ENCODE measurements around the gene ASB3. TPM values are rescaled to one million over a fixed set of nuclear protein-coding genes. Genes with fewer than 3 reads are reported as not detected.

Gene ASB3
- total and polyA plus RNA-seq, 2 donors (not counting 3 experiments of a cell fraction or from before 2014, with no cell fraction given): 20.3 to 20.5 TPM

DNA sequence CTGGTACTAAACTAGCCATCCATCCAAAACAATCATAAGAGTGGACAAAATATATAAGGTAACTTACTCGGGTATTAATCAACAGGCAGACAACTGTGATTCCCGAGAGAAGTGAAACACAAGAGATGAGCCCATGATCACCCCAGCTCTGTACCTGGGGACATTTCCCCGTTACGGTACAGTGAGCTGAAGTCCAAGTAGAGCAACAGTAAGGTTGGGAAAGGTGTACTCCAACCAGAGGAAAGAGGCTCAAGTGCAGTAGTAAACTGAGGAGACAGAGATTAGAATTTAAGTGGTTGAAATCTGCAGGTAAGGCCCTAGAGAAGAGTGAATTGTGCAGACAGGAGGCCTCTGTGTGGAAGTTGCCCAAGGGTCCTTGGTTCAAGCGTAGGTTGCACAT is 49.7 kb downstream of the ASB3 start:
- ChIA-PET POLR2A (no interaction called here), CTCF (no interaction called here)
- dilution Hi-C loops (cut with MboI; ENCODE audit: extremely low pct_ligation_motif_present, low sequenced_read_pairs) (no loop called here), intact Hi-C loops (cut with micrococcal nuclease) (no loop called here)
- no peaks in the 10 kb centered on the region for H4K20me1 ChIP-seq (replicated peaks; ENCODE audit: control insufficient read depth, extremely low read depth, insufficient read depth, low read length)
- peaks cover 2% of the 10 kb centered on the region for H3K79me2 ChIP-seq (ENCODE audit: control insufficient read depth, insufficient read depth, low read length)
- H3K9me1 ChIP-seq (replicated peaks; ENCODE audit: control insufficient read depth, extremely low read depth, insufficient read depth, low read length): peaks cover 2% of the 10 kb centered on the region
- DNase-seq (ENCODE audit: low read depth, low spot score): no peak
- no TSS peak for BruUV-seq (replicated peaks)
- H3K9me3 ChIP-seq (replicated peaks; ENCODE audit: control insufficient read depth, insufficient read depth, low read length): no peaks in the 10 kb centered on the region
- H3K9ac ChIP-seq (replicated peaks; ENCODE audit: extremely low read depth, insufficient read depth, low read length): no peak overlapping the region
- no peak for TF ChIP-seq FOS (IDR thresholded peaks at IDR 0.05; ENCODE audit: borderline replicate concordance, insufficient read depth, low read length)
- TF ChIP-seq JUN (IDR thresholded peaks at IDR 0.05; ENCODE audit: borderline replicate concordance, insufficient read depth, insufficient read length, low read depth): no peak
- H3K27me3 ChIP-seq (ENCODE audit: control insufficient read depth in 2 of 2, insufficient read depth in 2 of 2, low read length in 2 of 2): no peaks in the 10 kb centered on the region
- no peak overlapping the region for H2AFZ ChIP-seq (ENCODE audit: low read depth, low read length)
- peaks cover 4% of the 10 kb centered on the region for H3K4me1 ChIP-seq (ENCODE audit: control insufficient read depth, extremely low read depth, insufficient read depth, low read length)
- no peak overlapping the region for H3K27ac ChIP-seq (ENCODE audit: insufficient read depth, low read depth, low read length)
- H3K36me3 ChIP-seq (ENCODE audit: control insufficient read depth in 2 of 2, extremely low read depth in 1 of 2, insufficient read depth in 2 of 2, low read length in 2 of 2): no peaks in the 10 kb centered on the region
- no peak overlapping the region for H3K4me3 ChIP-seq (replicated peaks in 1 of 3; ENCODE audit: insufficient read depth in 1 of 3, low read depth in 1 of 3, low read length in 3 of 3)
- no peak for FAIRE-seq
- H3K4me2 ChIP-seq (ENCODE audit: insufficient read depth, low read length): no peak overlapping the region

DNA sequence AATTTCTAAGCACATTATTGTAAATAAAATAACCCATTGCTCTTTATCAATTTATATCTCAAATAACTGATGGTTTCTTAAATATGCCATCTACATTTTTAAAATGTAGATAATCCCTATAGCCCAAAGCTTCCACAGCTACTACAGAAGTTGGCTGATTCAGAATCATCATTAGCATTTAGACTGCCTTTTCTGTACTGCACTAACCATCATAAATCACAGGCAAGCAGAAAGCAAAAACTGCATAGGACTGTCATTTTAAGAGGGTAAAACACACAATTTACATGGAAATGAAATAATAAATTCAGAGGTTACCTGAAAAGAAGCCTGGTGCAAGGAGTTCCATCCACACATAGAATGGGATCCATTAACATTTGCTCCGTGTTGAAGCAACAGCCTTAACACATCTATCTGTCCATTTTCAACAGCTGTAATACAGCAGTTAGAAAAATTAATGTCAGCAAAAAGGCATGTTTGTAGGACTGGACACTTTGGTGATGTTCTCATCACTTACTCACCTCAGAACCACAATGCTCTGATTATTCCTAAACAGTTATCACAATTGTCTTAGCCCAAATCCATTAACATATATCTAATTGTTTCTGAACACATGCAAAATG is 57.5 kb downstream of the ASB3 start:
- dilution Hi-C loops (cut with MboI; ENCODE audit: extremely low pct_ligation_motif_present, low sequenced_read_pairs) (no loop called here), intact Hi-C loops (cut with micrococcal nuclease) (no loop called here)
- H2AFZ ChIP-seq (ENCODE audit: low read depth, low read length): no peak overlapping the region
- H3K9me3 ChIP-seq (replicated peaks; ENCODE audit: control insufficient read depth, insufficient read depth, low read length): no peaks in the 10 kb centered on the region
- DNase-seq (ENCODE audit: low read depth, low spot score) (no peak), FAIRE-seq (no peak)
- no peaks in the 10 kb centered on the region for H3K79me2 ChIP-seq (ENCODE audit: control insufficient read depth, insufficient read depth, low read length)
- CTCF ChIA-PET: no interaction called here
- no peak overlapping the region for H3K27ac ChIP-seq (ENCODE audit: insufficient read depth, low read depth, low read length)
- no TSS peak for BruUV-seq (replicated peaks)
- TF ChIP-seq POLR2A (IDR thresholded peaks at IDR 0.05; ENCODE audit: low read depth, low read length) (no peak), POLR2AphosphoS5 (IDR thresholded peaks at IDR 0.05; ENCODE audit: insufficient read depth, low read depth, low read length) (no peak), FOS (IDR thresholded peaks at IDR 0.05; ENCODE audit: borderline replicate concordance, insufficient read depth, low read length) (no peak), EZH2 (IDR thresholded peaks at IDR 0.05; ENCODE audit: borderline replicate concordance, low read depth, low read length, severe bottlenecking) (no peak), GATA2 (IDR thresholded peaks at IDR 0.05; ENCODE audit: insufficient read depth, insufficient read length, low read depth, low read length) (no peak), MYC (IDR thresholded peaks at IDR 0.05; ENCODE audit: low read depth, low read length) (no peak), JUN (IDR thresholded peaks at IDR 0.05; ENCODE audit: borderline replicate concordance, insufficient read depth, insufficient read length, low read depth) (no peak)
- TF ChIP-seq, protein P1, sequence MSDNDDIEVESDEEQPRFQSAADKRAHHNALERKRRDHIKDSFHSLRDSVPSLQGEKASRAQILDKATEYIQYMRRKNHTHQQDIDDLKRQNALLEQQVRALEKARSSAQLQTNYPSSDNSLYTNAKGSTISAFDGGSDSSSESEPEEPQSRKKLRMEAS (IDR thresholded peaks at IDR 0.05; ENCODE audit: insufficient read depth, insufficient read length): no peak
- TF ChIP-seq, protein P2, sequence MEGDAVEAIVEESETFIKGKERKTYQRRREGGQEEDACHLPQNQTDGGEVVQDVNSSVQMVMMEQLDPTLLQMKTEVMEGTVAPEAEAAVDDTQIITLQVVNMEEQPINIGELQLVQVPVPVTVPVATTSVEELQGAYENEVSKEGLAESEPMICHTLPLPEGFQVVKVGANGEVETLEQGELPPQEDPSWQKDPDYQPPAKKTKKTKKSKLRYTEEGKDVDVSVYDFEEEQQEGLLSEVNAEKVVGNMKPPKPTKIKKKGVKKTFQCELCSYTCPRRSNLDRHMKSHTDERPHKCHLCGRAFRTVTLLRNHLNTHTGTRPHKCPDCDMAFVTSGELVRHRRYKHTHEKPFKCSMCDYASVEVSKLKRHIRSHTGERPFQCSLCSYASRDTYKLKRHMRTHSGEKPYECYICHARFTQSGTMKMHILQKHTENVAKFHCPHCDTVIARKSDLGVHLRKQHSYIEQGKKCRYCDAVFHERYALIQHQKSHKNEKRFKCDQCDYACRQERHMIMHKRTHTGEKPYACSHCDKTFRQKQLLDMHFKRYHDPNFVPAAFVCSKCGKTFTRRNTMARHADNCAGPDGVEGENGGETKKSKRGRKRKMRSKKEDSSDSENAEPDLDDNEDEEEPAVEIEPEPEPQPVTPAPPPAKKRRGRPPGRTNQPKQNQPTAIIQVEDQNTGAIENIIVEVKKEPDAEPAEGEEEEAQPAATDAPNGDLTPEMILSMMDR (IDR thresholded peaks at IDR 0.05; ENCODE audit: extremely low read depth in 1 of 2, insufficient read depth in 1 of 2, low read depth in 1 of 2, low read length in 2 of 2): no peak
- no peaks in the 10 kb centered on the region for H3K36me3 ChIP-seq (ENCODE audit: control insufficient read depth in 2 of 2, extremely low read depth in 1 of 2, insufficient read depth in 2 of 2, low read length in 2 of 2)
- H3K4me1 ChIP-seq (ENCODE audit: control insufficient read depth, extremely low read depth, insufficient read depth, low read length): no peaks in the 10 kb centered on the region
- no peaks in the 10 kb centered on the region for H4K20me1 ChIP-seq (replicated peaks; ENCODE audit: control insufficient read depth, extremely low read depth, insufficient read depth, low read length)
- no peak overlapping the region for H3K4me3 ChIP-seq (replicated peaks in 1 of 3; ENCODE audit: insufficient read depth in 1 of 3, low read depth in 1 of 3, low read length in 3 of 3)
- no peak overlapping the region for H3K9ac ChIP-seq (replicated peaks; ENCODE audit: extremely low read depth, insufficient read depth, low read length)
- no peaks in the 10 kb centered on the region for H3K9me1 ChIP-seq (replicated peaks; ENCODE audit: control insufficient read depth, extremely low read depth, insufficient read depth, low read length)
- no peak overlapping the region for H3K4me2 ChIP-seq (ENCODE audit: insufficient read depth, low read length)
- no peaks in the 10 kb centered on the region for H3K27me3 ChIP-seq (ENCODE audit: control insufficient read depth in 2 of 2, insufficient read depth in 2 of 2, low read length in 2 of 2)
- POLR2A ChIA-PET: no interaction called here

Data from endothelial cell of umbilical vein (primary cell).